ENCODE measurements around the gene TCF15.

TCF15 gene

GRCh38 chr20:611843-612185 is 1.7 kb upstream of the TCF15 start:
- Histone ChIP-seq H3K27me3 (ENCODE audit: control insufficient read depth in 2 of 2, insufficient read depth in 2 of 2, low read length in 2 of 2) (peaks cover 35 to 48% of the 10 kb centered on the region in 2 donors), H3K4me3 (ENCODE audit: low read length in 2 of 2) (no peak overlapping the region), H3K4me1 (ENCODE audit: control insufficient read depth in 2 of 2, insufficient read depth in 2 of 2, low read length in 2 of 2) (no peaks in the 10 kb centered on the region), H3K36me3 (ENCODE audit: control insufficient read depth in 2 of 2, insufficient read depth in 2 of 2, low read length in 2 of 2) (no peaks in the 10 kb centered on the region), H3K9me3 (ENCODE audit: control insufficient read depth in 2 of 2, low read length in 2 of 2) (no peaks in the 10 kb centered on the region), H3K9ac (ENCODE audit: low read depth in 1 of 2, low read length in 2 of 2) (no peak overlapping the region), H3K27ac (ENCODE audit: low read depth in 2 of 2, low read length in 2 of 2) (no peak overlapping the region)

DNA sequence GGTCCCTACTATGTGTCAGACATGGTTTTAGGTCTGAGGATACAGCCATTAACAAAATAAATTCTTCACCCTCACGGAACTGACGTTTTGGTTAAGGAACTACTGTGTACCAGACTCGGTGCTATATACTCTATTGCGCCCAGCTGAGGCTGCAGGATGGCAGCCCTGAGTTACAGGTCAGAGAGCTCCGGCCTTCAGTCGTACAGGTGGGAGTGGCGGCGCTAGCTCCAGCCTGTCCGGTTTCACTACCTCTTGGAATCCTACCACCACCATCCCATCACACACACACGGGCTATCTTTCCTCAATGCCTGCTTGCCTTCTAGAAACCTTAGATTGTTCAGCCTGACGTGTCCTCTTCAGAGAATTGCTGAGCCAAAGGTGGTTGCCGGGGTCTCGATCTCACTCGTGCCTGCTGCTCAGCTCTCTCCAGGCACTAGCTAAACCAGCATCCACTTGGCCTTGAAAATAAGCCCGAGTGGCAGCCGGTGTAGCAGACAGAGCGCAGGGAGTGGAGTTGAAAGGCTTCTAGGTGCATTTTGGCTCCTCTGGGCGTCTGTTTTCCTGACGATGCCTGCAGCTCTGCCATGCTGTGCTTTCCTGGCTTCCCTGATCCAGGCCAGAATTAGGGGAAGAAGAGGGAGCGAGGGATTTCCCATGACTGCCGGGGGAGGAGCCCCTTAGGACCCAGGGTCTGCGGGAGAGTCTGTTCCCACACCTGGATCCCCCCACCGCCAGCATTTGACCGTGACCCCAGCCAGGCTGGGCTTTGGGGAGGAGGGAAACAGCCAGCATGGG is 1.1 kb upstream of the TCF15 start:
- Histone ChIP-seq H3K4me3 (ENCODE audit: low read length in 2 of 2) (no peak overlapping the region), H3K9ac (ENCODE audit: low read depth in 1 of 2, low read length in 2 of 2) (no peak overlapping the region), H3K27me3 (ENCODE audit: control insufficient read depth in 2 of 2, insufficient read depth in 2 of 2, low read length in 2 of 2) (peaks cover 35 to 48% of the 10 kb centered on the region in 2 donors), H3K36me3 (ENCODE audit: control insufficient read depth in 2 of 2, insufficient read depth in 2 of 2, low read length in 2 of 2) (no peaks in the 10 kb centered on the region), H3K9me3 (ENCODE audit: control insufficient read depth in 2 of 2, low read length in 2 of 2) (no peaks in the 10 kb centered on the region), H3K27ac (ENCODE audit: low read depth in 2 of 2, low read length in 2 of 2) (no peak overlapping the region), H3K4me1 (ENCODE audit: control insufficient read depth in 2 of 2, insufficient read depth in 2 of 2, low read length in 2 of 2) (no peaks in the 10 kb centered on the region)

DNA sequence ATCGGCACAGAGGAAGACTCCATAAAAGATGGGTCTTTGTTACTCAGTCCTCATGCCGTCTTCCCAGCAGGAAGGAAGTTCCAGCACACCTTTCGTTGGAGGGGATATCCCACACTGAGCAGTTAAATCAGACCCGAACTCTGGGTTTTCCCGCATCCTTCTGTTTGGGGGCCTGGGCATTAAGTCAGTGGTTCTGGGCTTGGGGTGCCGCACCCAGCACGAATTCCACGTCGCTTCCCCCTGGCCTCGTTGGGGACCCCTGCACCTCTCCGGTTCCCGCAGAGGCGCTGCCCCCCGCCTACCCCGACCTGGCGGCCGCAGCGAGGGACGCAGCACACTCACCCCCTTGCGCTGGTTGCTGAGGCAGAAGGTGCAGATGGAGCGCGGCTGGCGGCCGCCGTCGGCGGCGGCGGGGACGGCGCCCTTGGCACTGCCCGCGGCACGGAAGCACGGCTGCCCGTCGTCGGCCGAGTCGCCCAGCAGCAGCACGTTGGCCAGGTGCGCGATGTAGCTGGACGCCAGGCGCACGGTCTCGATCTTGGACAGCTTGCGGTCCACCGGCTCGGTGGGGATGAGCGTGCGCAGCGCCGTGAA is 641 bp downstream of the TCF15 start:
- H3K4me3 ChIP-seq (ENCODE audit: low read length in 2 of 2), result no peak overlapping the region
- H3K27me3 ChIP-seq (ENCODE audit: control insufficient read depth in 2 of 2, insufficient read depth in 2 of 2, low read length in 2 of 2), result peaks cover 35 to 48% of the 10 kb centered on the region in 2 donors
- H3K36me3 ChIP-seq (ENCODE audit: control insufficient read depth in 2 of 2, insufficient read depth in 2 of 2, low read length in 2 of 2), result no peaks in the 10 kb centered on the region
- no peak overlapping the region for H3K27ac ChIP-seq (ENCODE audit: low read depth in 2 of 2, low read length in 2 of 2)
- no peaks in the 10 kb centered on the region for H3K9me3 ChIP-seq (ENCODE audit: control insufficient read depth in 2 of 2, low read length in 2 of 2)
- H3K9ac ChIP-seq (ENCODE audit: low read depth in 1 of 2, low read length in 2 of 2), result no peak overlapping the region
- H3K4me1 ChIP-seq (ENCODE audit: control insufficient read depth in 2 of 2, insufficient read depth in 2 of 2, low read length in 2 of 2), result no peaks in the 10 kb centered on the region

GRCh38 chr20:608970-609369 is 1.1 kb downstream of the TCF15 start:
- no peaks in the 10 kb centered on the region for H3K36me3 ChIP-seq (ENCODE audit: control insufficient read depth in 2 of 2, insufficient read depth in 2 of 2, low read length in 2 of 2)
- peaks cover 35 to 47% of the 10 kb centered on the region in 2 donors for H3K27me3 ChIP-seq (ENCODE audit: control insufficient read depth in 2 of 2, insufficient read depth in 2 of 2, low read length in 2 of 2)
- H3K9ac ChIP-seq (ENCODE audit: low read depth in 1 of 2, low read length in 2 of 2), result no peak overlapping the region
- H3K9me3 ChIP-seq (ENCODE audit: control insufficient read depth in 2 of 2, low read length in 2 of 2), result no peaks in the 10 kb centered on the region
- no peaks in the 10 kb centered on the region for H3K4me1 ChIP-seq (ENCODE audit: control insufficient read depth in 2 of 2, insufficient read depth in 2 of 2, low read length in 2 of 2)
- H3K4me3 ChIP-seq (ENCODE audit: low read length in 2 of 2), result no peak overlapping the region
- no peak overlapping the region for H3K27ac ChIP-seq (ENCODE audit: low read depth in 2 of 2, low read length in 2 of 2)

DNA sequence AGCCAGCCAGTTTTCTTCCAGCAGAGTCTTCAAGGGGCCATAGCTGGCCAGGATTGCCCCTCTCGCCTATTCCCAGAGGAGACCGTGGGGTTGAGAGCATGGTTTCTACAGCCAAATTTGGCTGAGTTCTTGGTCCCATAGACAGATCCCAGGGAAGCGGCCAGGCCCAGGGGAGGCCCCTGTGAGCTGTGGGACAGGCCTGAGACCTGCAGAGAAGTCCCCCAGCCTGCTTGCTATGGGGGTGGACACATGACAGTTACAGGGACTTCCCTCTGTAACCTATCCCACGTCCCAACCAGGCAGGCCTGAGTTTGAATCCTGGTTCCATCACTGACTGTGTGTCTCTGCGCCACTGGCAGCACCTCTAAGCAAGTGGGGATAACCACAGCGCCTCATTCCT is 2.6 kb downstream of the TCF15 start:
- no peaks in the 10 kb centered on the region for H3K4me1 ChIP-seq (ENCODE audit: control insufficient read depth in 2 of 2, insufficient read depth in 2 of 2, low read length in 2 of 2)
- peaks cover 32 to 34% of the 10 kb centered on the region in 2 donors for H3K27me3 ChIP-seq (ENCODE audit: control insufficient read depth in 2 of 2, insufficient read depth in 2 of 2, low read length in 2 of 2)
- no peak overlapping the region for H3K9ac ChIP-seq (ENCODE audit: low read depth in 1 of 2, low read length in 2 of 2)
- H3K36me3 ChIP-seq (ENCODE audit: control insufficient read depth in 2 of 2, insufficient read depth in 2 of 2, low read length in 2 of 2), result no peaks in the 10 kb centered on the region
- no peaks in the 10 kb centered on the region for H3K9me3 ChIP-seq (ENCODE audit: control insufficient read depth in 2 of 2, low read length in 2 of 2)
- H3K4me3 ChIP-seq (ENCODE audit: low read length in 2 of 2), result no peak overlapping the region
- H3K27ac ChIP-seq (ENCODE audit: low read depth in 2 of 2, low read length in 2 of 2), result no peak overlapping the region

GRCh38 chr20:605237-605636 is 4.9 kb downstream of the TCF15 start:
- Histone ChIP-seq H3K9ac (ENCODE audit: low read depth in 1 of 2, low read length in 2 of 2) (no peak overlapping the region), H3K9me3 (ENCODE audit: control insufficient read depth in 2 of 2, low read length in 2 of 2) (no peaks in the 10 kb centered on the region), H3K36me3 (ENCODE audit: control insufficient read depth in 2 of 2, insufficient read depth in 2 of 2, low read length in 2 of 2) (no peaks in the 10 kb centered on the region), H3K27ac (ENCODE audit: low read depth in 2 of 2, low read length in 2 of 2) (no peak overlapping the region), H3K4me1 (ENCODE audit: control insufficient read depth in 2 of 2, insufficient read depth in 2 of 2, low read length in 2 of 2) (no peaks in the 10 kb centered on the region), H3K4me3 (ENCODE audit: low read length in 2 of 2) (no peak overlapping the region), H3K27me3 (ENCODE audit: control insufficient read depth in 2 of 2, insufficient read depth in 2 of 2, low read length in 2 of 2) (peaks cover 14 to 16% of the 10 kb centered on the region in 2 donors)

- H3K27me3 ChIP-seq (ENCODE audit: control insufficient read depth in 2 of 2, insufficient read depth in 2 of 2, low read length in 2 of 2), result peaks cover under 1 to 3% of the 10 kb centered on the region in 2 donors
- H3K9ac ChIP-seq (ENCODE audit: low read depth in 1 of 2, low read length in 2 of 2), result no peak overlapping the region
- H3K4me3 ChIP-seq (ENCODE audit: low read length in 2 of 2), result no peak overlapping the region
- H3K36me3 ChIP-seq (ENCODE audit: control insufficient read depth in 2 of 2, insufficient read depth in 2 of 2, low read length in 2 of 2), result no peaks in the 10 kb centered on the region
- H3K4me1 ChIP-seq (ENCODE audit: control insufficient read depth in 2 of 2, insufficient read depth in 2 of 2, low read length in 2 of 2), result no peaks in the 10 kb centered on the region
- no peak overlapping the region for H3K27ac ChIP-seq (ENCODE audit: low read depth in 2 of 2, low read length in 2 of 2)
- H3K9me3 ChIP-seq (ENCODE audit: control insufficient read depth in 2 of 2, low read length in 2 of 2), result no peaks in the 10 kb centered on the region
Observed at GRCh38 chr20:603116-603640, 6.9 kb downstream of the TCF15 start.

DNA sequence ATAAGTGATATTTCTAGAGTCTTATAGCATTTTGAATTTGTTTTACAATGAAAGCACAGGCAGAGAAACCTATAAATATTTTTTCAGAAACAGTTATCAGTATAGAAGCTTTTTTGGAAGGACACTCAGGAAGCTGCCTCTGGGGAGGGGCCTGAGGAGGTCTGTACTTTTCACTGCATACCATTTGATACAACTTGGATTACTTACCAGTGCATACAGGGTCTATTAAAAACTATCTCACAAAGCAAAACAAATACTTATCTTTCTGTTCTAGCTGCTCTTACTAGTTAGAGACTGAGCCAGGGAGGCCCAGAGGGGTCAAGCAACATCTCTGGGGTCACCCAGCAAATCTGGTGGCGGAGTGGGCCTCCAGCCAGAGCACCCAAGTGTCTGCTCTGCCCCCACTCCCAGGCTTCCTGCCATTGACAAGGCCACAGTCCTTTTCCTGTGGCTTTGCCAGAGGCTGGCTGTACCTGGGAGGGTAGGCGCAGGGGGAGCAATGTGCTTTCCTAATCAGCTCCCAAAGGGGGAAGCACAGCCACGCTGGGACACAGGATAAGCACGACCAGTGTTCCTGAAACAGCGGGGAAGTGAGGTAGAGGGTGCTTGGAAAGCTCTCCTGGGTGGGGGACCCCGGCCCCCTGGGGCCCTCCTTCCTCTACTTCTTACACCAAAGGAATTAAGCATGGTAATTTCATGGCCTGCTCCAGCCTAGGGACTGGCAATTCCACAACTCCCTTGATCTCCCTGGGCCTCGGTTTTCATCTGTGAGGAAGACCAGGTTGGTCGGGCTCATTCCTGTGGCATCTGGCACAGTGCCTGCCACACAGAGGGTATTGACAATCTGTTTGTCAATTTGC is 7.8 kb downstream of the TCF15 start:
- H3K36me3 ChIP-seq (ENCODE audit: control insufficient read depth in 2 of 2, insufficient read depth in 2 of 2, low read length in 2 of 2), result no peaks in the 10 kb centered on the region
- H3K27ac ChIP-seq (ENCODE audit: low read depth in 2 of 2, low read length in 2 of 2), result no peak overlapping the region
- H3K27me3 ChIP-seq (ENCODE audit: control insufficient read depth in 2 of 2, insufficient read depth in 2 of 2, low read length in 2 of 2), result no peaks in the 10 kb centered on the region
- no peaks in the 10 kb centered on the region for H3K4me1 ChIP-seq (ENCODE audit: control insufficient read depth in 2 of 2, insufficient read depth in 2 of 2, low read length in 2 of 2)
- no peak overlapping the region for H3K4me3 ChIP-seq (ENCODE audit: low read length in 2 of 2)
- no peak overlapping the region for H3K9ac ChIP-seq (ENCODE audit: low read depth in 1 of 2, low read length in 2 of 2)
- no peaks in the 10 kb centered on the region for H3K9me3 ChIP-seq (ENCODE audit: control insufficient read depth in 2 of 2, low read length in 2 of 2)

DNA sequence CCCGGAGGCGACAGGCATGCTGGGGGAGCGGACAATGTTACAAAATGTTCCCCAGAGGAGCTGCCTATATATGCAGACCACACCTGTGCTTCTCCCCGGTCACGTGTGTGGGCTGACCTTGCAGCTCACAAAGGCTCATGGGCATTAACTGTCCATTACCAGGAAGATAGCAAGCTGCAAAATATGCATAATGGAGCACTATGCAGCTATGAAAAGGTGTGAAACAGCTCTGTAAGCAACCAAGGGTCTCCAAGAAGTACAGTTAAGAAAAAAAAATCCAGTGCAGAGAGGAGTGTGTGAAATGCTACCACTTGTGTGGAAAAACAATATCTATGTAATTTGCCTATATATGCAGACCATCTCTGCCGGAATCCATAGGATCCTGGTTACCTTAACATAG is 9.4 kb downstream of the TCF15 start:
- no peaks in the 10 kb centered on the region for H3K36me3 ChIP-seq (ENCODE audit: control insufficient read depth in 2 of 2, insufficient read depth in 2 of 2, low read length in 2 of 2)
- no peaks in the 10 kb centered on the region for H3K4me1 ChIP-seq (ENCODE audit: control insufficient read depth in 2 of 2, insufficient read depth in 2 of 2, low read length in 2 of 2)
- H3K9ac ChIP-seq (ENCODE audit: low read depth in 1 of 2, low read length in 2 of 2), result no peak overlapping the region
- no peaks in the 10 kb centered on the region for H3K9me3 ChIP-seq (ENCODE audit: control insufficient read depth in 2 of 2, low read length in 2 of 2)
- no peak overlapping the region for H3K4me3 ChIP-seq (ENCODE audit: low read length in 2 of 2)
- no peaks in the 10 kb centered on the region for H3K27me3 ChIP-seq (ENCODE audit: control insufficient read depth in 2 of 2, insufficient read depth in 2 of 2, low read length in 2 of 2)
- no peak overlapping the region for H3K27ac ChIP-seq (ENCODE audit: low read depth in 2 of 2, low read length in 2 of 2)

- H3K9ac ChIP-seq (ENCODE audit: low read depth in 1 of 2, low read length in 2 of 2), result no peak overlapping the region
- H3K4me3 ChIP-seq (ENCODE audit: low read length in 2 of 2), result no peak overlapping the region
- H3K27me3 ChIP-seq (ENCODE audit: control insufficient read depth in 2 of 2, insufficient read depth in 2 of 2, low read length in 2 of 2), result no peaks in the 10 kb centered on the region
- H3K9me3 ChIP-seq (ENCODE audit: control insufficient read depth in 2 of 2, low read length in 2 of 2), result no peaks in the 10 kb centered on the region
- H3K27ac ChIP-seq (ENCODE audit: low read depth in 2 of 2, low read length in 2 of 2), result no peak overlapping the region
- H3K4me1 ChIP-seq (ENCODE audit: control insufficient read depth in 2 of 2, insufficient read depth in 2 of 2, low read length in 2 of 2), result no peaks in the 10 kb centered on the region
- H3K36me3 ChIP-seq (ENCODE audit: control insufficient read depth in 2 of 2, insufficient read depth in 2 of 2, low read length in 2 of 2), result no peaks in the 10 kb centered on the region
Observed at GRCh38 chr20:600141-600540, 10.0 kb downstream of the TCF15 start.

Data from mucosa of rectum (tissue), 2 donors.